Right renal cortex interstitium (tissue), 3 donors: ENCODE measurements around the gene NLRP2B. TPM values are rescaled to one million over a fixed set of nuclear protein-coding genes. Genes with fewer than 3 reads are reported as not detected.
"Not testable (repeated sequence)": the region's sequence is repeated elsewhere in the genome, so short reads cannot be mapped to it uniquely, and the experiment has no call there.

Source experiments
- DNase-seq, 3 donors: peaks; one replicate each; pipeline ENCODE4 v3.0.0-alpha.2; 2013; ENCODE audit warnings: low read depth in 3 of 3, low spot score in 2 of 3
- polyA plus RNA-seq, 3 donors: library from polyadenylated mRNA; unstranded; fragments of 120-200 nt; gene quantifications; one replicate each; pipeline ENCODE4 v1.2.1, GENCODE V29; 2013; ENCODE audit not compliant: insufficient read length in 3 of 3

The NLRP2B gene
- polyA plus RNA-seq: under 1 TPM in 1 of 3 donors, not detected in 2; 0.07 TPM

GRCh38 chrX:57680160-57680559 is at the start of gene NLRP2B:
TSS of gene NLRP2B (minus strand) at chrX:57680260.
- no peak for DNase-seq

- not testable (repeated sequence) for DNase-seq
Measured at GRCh38 chrX:57725995-57726394, 45.9 kb upstream of the NLRP2B start.

- no peak for DNase-seq
Measured at GRCh38 chrX:57681341-57681740, 1.3 kb upstream of the NLRP2B start.

- no peak for DNase-seq
Measured at GRCh38 chrX:57678686-57679428, 1.2 kb downstream of the NLRP2B start.

- no peak for DNase-seq
Measured at GRCh38 chrX:57677132-57677858, 2.8 kb downstream of the NLRP2B start.

GRCh38 chrX:57675320-57675719 is 4.7 kb downstream of the NLRP2B start:
- DNase-seq: no peak

- no peak for DNase-seq
Measured at GRCh38 chrX:57674861-57675260, 5.2 kb downstream of the NLRP2B start.

- DNase-seq: no peak
Measured at GRCh38 chrX:57669961-57670360, 10.1 kb downstream of the NLRP2B start.

- DNase-seq: no peak
Measured at GRCh38 chrX:57667010-57667409, 13.1 kb downstream of the NLRP2B start.

- DNase-seq: no peak
Measured at GRCh38 chrX:57655065-57655464, 25.0 kb downstream of the NLRP2B start.

- DNase-seq: no peak
Measured at GRCh38 chrX:57652705-57653104, 27.4 kb downstream of the NLRP2B start.

- DNase-seq: no peak
Measured at GRCh38 chrX:57651169-57651919, 28.7 kb downstream of the NLRP2B start.

- DNase-seq: no peak
Measured at GRCh38 chrX:57647020-57647419, 33.0 kb downstream of the NLRP2B start.

GRCh38 chrX:57643698-57644097 is 36.4 kb downstream of the NLRP2B start:
- no peak for DNase-seq

GRCh38 chrX:57641338-57641737 is 38.7 kb downstream of the NLRP2B start:
- DNase-seq: no peak

- no peak for DNase-seq
Measured at GRCh38 chrX:57640674-57641016, 39.4 kb downstream of the NLRP2B start.

GRCh38 chrX:57629438-57629837 is 50.6 kb downstream of the NLRP2B start:
- not testable (repeated sequence) for DNase-seq
